Stimulated activated CD8-positive, alpha-beta memory T cell treated with anti-CD3 and anti-CD28 coated beads, Interleukin-2, amount 100 ng/mL, for 1 hour (primary cell): ENCODE measurements around the gene EMX1.

Experiments
- DNase-seq, 2 donors: peaks; one replicate each; pipeline ENCODE4 v3.0.0-alpha.2; 2020; ENCODE audit warnings: low read depth in 2 of 2

Gene EMX1

DNA sequence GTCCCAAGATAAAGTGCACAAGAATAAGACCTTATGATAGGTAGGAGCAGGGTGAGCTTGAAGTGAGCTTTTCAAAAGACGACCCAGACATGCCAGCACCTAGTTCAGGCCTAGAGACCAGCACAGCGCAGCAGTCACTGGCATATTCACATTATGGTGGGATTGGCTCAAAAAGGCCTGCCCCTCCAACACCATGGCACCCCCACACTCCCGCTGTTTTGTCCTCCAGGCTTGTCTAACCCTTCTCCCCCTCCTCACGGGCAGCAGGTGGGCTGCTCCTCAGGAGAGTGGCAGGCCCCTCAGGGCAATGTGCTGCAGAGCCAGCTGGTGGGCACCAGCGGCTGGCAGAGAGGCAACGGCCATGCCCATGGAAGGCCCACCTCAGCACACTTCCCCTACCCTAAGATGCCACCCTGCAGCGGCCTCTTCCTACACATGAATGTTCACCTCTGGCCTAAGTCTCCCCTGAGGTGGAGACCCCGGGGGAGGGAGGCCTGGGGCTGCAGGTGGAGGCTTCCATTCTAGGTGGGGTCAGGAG lies 25.6 kb downstream of the EMX1 start:
- no peak for DNase-seq

DNA sequence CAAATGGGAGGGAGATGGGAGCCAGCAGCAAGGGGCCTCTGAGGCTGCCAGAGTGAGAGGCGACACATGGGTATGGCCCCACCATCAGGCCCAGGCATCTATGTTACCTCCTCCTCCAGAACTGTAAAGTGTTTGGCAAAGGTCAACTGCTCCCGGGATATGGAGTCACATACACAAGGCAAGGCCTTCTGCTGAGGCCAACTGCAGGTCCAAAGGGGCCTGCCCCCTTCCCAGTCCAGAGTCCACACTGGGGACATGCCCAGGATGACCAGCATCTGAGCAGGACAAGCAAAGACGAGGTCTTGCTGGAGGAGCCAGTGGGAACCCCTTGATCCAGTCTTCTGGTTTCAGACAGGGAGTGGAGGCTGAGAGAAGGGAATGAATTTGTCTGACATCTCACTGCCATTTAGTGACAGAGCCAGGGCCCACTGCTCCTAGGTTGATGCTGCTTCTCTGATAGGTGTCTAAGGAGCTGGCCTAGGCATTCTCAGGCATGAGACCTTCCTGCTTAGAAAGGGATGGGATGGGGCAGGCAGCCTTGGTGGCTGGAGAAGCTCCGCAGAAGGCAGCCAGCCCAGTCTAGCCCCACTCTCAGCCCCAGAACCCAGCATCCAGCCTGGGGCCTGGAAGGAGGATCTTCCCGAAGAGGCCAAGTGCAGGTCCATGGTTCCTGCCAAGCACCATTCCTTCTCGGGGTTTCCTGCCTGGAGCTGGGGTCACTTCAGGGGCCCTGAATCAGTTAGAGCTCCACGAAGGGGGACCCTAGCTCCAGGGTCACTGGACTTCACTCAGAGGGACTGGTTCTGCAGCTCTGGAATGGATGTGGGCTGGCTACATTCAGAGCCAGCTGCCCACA lies 26.4 kb downstream of the EMX1 start:
- no peak for DNase-seq

DNA sequence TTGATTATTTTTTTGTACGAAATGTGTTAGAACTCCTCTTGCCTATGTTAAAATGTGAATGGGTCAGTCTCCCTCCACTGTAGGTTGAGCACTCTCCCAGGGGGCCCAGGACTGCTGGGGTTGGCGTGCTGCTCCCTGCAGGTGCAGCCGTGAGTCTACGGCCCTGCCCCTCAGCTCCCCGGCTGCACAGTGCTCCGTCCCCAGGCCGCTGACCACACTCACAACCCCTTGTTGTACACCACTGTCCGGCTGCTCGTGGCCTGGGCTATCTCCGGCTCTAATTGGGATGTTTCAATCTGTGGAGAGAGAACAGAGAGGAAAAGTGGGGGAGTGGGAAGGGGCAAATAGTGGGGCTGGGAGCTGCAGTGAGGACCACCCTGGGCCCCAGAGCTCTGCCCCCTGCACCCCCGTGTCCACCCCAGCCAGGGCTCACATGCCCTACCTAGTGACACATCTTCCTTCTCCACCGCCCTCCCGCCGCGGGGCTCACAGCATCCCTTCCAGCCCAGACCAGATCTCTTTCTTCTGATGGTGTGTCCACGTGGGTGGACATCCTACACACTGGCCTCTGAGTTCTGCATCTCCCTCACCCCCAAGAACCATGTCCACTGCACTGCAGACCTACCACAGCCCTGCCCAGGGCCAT lies 27.6 kb downstream of the EMX1 start:
- DNase-seq, result no peak

DNA sequence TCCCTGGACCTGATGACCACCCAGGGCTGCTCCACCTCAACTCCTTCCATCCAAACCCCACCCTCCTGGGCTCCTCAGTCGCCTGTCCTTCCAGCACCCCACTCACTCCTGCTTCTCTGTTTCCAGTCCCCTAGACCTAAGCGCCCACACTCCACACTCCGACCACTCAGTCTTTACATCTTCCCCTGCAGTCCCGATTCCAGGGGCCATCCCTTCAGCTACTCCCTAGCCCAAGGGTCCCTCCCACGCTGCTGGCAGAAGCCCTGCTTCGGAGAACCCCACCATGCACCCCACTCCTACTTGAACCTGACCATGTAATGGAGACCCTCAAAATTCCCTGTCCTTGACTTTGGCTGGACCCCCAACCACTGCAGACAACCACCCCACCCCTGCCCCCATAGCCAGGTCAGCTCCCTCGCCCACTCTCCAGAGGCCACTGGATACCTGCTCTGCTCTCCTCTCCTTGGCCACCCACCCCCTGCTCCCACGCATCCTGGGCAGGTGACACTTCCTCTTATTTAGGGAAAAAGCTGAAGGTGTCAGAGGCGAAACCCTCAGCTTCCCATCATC lies 28.2 kb downstream of the EMX1 start:
- DNase-seq, result no peak

DNA sequence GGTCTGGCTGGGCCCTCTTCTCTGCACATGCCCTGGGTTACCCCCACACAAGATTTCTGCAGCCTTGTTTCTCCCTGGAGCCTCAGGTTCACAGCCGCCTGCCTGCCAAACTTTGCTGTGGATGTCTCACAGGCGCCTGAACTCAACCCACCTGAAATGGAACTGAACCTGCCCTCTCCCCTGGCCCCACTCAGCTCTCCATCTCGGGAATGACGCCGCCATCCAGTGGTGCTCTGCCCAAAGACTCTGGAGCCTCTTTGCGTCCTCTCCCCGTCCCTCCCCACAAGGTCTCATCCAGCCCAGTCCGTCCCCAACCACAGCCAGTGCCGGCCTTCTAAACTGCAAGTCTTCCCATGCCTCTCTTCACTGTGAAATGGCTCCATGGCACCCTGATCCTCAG lies 29.1 kb downstream of the EMX1 start:
- DNase-seq, result no peak

DNA sequence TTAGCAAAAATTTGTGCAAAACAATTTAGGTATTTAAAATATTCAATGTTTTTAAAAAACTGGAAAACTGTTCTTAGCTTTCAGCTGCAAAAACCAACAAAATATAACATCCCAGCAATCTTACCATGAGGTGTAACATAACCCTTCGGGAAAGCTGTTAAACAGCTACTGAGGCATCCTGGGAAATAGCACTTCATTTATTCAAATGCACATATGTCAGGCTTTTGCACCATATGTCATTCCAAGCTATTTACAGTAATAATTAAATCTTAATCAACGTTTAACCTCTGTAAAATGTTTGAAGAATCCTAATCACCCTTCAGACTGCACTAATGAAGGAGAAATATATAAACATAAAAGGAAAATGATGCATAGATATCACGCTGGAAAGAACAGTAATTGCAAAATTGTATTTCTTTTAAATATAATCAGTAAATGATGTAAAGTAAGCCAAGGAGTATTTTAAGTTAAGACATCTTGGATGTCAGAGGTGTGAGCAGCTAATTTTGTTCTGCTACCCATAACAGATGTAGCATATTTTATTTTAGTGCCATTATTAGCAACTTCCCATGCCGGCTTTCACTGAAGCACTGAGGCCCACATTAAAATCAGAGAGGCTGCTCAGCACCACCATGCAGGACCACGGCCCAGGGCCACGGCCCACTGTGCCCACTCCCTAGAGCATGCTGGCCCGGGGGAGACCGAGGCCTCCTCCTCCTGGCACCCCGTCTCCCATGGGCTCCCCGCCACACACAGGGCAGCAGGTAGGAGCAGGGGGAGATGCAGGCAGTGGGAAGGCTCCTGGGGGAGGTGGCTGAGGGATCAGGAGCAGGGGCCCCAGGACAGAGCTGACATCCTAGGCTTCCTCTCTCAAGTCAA lies 30.9 kb downstream of the EMX1 start:
- DNase-seq, result no peak

DNA sequence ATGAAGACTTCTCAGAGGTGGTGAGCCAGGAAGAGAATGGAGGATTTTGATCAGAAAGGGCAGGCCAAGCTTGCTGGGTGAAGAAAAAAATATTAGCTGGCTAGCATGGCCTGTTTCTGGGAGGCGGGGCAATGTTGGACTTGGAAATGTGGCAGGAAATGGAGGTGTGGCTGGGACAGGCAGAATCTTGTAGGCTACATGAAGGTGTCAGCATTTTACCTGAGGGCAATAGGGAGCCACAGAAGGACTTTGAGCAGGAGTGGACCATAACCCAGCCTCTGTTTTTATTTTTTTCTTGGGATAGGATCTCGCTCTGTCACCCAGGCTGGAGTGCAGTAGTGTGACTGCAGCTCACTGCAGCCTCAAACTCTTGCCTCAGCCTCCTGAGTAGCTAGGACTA lies 31.7 kb downstream of the EMX1 start:
- no peak for DNase-seq

DNA sequence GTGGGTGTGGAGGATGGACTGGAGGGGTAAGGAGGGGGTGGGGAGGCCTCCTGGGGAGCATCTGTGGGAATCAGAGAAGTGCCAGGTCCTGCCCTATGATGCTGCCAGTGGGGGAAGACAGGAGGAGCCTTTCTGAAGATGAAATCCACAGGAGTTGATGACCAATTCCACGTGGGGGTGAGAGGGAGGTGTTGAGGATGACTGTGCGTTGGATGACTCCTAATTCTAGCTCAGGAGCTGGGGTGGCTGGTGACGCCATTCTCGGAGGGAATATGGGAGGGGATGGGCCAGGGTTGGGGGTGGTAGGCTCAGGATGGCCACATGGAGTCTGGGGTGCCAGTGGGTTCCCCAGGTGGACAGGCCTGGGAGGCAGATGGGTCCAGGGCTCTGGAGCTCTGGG lies 32.3 kb downstream of the EMX1 start:
- no peak for DNase-seq

DNA sequence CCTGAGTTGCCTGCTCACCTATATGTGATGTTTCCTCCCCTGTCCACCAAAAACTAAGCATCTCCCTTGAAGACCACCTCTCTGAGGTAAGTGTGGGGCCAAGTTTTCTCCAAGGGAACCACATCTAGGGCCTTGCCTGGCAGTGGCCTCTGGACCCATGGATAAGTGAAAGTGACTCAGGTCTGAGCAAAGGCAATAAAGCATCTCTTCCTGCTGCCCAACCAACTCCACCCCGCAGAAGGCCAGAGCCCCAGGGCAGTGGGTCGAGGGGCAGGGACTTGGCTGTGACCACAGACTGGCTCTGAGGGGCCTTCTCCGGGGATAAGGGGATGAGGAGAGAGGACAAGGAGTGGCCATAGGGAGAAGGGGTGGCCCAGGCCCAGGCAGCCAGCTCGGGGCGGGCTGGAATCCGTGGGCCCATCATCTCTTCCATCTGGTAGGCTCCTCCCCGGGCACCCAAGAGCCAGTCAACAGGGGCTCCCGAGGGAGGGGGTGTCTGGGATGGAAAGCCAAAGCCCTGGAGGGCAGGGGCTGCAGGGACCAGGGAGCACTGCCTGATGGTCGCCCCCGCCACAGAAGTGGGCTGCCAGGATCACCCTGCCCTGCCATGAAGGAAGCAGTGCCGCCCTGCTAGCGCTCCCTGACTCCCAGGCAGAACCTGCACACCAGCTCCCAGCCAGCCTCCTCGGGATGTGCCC lies 33.4 kb downstream of the EMX1 start:
- no peak for DNase-seq

DNA sequence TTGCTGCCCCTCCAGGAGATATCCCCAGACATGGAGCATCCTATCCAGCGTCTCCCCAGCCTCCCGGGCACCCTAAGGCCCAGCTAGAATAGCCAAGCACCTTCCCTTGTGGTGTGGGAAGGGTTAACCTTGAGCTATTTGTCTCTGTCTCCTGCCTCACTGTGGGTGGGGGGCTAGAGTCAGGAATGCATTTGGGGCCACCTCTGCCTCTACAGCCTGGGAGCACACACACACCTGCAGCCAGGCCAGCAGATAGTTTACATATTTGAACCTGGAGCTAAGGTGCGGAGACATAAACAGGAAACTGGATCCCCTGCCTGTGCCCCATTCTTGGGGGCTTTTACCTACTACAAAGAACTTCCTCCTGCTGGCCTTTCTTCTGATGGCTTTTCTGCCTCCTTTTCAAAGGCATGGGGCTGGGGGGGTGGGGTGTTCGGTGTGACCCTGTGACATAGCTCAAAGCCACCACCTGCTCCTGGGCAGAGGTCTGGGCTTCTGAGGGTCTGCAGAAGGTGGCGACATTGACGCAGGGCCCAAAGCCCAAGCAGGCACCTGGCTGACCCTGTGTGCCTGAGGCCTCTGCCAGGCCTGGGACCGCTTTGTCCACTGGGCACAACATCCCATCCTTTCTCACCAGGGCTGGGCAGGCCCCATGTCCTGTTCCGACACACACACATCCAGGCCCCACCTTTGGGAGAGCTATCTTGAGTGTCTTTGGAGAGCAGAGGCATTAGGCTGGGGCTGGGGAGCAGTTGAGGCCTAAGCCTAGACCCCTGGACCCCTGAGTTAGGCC lies 34.2 kb downstream of the EMX1 start:
- DNase-seq, result no peak

DNA sequence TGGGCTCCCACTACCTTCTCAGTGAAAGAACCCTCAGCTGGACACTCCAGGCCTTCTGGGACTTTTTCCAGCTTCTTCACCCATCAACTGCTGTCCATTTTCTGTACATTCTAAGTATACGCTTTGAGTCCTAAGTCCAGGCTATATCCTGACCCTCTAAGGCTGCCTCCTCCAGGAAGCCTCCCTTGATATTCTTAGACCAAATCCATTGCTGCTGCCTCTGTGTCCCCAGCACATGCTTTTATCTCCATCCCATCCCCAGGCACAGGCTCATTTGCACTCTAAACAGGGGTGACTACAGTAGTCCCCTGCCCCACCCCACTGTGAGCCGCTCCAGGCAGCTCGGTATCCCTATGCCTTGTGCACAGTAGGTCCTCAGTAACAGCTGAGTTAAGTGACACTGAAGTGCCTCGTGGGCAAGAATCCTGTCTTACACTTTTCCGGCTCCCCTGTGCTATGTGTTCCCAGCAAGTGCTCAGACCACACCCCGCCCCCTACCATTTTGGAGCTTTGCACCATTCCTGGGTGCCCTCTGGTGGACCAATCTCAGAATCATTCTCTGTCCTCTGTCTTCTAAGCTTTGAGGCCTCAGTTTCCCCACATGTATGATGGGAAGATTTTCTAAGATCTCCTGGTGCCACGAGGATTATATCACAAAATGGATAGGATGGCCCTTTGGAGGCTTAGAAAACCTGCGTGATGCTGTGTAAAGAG lies 34.9 kb downstream of the EMX1 start:
- DNase-seq, result no peak

DNA sequence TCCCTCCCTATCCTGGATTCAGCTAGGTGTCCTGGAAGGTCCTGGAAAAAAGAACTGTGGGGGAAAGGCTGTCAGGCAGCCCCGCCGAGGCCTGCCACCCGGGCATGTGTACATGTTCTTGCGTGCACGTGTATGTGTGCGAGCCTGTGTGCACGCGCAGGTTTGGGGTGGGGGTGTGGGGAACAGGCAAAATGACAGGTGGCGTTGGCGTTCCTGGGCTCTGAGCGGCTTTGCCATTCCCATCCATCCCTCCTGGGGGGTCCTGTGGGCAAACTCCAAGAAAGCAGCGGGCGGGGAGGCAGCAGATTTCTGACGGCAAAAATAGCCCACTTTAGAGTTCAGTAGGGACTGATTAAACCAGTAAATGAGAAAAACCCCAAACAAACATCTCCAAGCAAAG lies 35.6 kb downstream of the EMX1 start:
- DNase-seq, result no peak

DNA sequence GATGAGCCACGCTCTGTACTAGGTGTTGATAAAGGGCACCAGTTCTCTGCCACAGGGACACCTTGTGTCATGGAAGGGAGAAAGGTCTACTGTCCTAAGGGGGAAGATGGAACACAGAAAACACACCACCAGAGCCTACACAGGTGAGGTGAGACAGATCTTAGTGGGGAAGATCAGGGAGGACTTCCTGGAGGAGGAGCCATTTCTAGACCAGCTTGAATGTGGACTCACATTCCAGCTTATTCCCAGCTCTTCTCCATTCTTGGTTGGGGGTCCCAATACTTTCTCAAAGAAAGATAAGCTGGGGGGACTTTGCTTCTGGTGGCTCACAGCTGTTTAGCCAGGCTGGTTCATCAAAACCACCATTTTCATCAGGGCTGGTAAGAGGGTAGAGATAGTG lies 36.2 kb downstream of the EMX1 start:
- DNase-seq, result no peak

DNA sequence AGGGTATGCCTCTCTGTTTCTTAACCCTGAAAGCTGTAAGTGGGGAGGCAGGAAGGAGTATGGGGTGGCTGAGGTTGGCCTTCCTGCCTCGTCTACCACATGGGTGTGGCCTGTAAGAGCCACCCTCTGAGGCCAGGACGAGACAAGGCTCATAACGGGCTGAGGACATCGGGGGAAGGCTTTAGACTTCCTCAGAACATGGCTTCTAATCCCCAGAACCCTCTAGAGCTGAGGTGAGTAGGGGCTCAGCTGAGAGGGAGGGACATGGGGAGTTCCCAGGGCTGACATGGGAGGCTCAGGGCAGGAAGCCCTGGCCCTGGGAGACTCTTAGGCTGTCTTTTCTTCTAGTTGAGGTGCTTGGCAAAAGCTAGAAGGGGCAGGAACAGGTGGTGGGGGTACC lies 36.7 kb downstream of the EMX1 start:
- DNase-seq, result no peak

DNA sequence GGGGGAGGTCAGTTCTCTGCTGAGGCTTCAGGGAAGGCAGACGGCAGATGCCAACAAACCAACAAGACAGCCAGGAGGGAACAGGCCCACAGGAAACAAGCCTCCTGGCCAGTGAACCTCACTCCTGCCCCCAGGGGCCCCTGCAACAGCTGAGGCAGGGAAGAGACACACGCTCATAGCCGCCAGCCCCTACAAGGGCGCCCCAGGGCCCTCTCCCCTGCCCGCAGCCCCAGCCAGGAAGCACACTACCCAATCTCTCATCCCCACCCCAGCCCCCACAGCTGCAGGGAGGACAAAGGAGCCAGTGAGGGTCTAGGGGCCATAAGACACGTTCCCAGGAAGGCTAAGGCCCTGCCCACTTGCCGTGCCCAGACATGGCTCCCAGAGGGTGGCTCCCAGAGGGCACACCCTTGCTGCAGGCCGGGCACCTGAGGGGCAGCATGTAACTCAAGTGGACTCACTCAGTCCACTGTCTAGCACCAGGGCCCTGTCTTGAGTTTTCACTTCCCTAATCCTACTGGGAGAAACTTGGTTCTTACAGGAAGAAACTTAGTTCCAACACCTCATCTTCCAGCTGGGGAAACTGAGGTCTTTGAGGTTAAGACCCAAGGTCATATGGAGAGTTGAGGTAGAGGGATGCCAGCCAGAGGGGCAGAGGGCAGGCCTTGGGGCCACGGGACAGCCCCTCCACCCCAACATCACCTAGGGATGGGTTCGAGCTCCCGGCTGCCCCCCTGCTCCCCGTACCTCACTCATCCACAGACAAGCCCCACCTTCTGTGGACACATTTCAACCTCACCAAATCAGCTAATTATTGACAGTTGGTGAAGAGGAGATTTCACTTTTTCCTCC lies 37.3 kb downstream of the EMX1 start:
- no peak for DNase-seq

DNA sequence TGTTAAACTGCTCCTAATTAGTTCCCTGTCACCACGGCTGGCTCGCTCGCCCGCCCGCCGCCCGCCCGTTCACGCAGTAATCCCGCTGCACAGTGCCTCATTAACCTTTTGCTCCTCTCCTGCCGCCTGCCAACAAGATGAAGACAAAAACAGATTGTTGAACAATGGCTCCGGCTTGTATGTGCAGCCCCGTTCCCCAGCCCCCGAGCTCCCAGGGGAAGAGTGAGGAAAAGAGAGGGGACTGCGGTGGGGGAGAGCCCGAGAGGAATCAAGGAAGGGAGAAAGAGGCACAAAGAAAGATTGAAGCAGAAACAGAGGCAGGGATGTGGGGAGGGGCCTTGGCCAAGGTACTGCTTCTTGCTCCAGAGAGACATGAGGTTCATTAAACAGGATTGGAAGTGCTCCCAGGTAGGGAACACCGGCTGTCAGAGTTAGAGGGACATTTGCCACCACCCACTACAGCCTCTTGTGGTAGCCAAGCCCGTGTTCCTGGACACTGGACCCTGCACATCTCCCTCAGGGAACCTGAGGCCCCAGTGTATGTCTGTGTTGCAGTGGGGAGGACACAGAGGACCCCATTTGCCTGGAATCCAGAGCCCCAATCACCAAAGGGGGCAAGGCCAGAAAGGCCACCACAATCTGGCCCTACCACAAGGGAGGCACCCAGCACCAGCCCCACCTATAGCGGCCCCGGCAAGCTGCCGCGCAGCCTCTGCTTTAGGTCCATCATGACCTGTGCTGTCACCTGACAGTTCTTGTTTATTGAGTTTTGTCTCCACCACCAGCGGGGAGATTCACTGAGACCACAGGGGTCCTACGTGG lies 38.1 kb downstream of the EMX1 start:
- DNase-seq, result no peak

DNA sequence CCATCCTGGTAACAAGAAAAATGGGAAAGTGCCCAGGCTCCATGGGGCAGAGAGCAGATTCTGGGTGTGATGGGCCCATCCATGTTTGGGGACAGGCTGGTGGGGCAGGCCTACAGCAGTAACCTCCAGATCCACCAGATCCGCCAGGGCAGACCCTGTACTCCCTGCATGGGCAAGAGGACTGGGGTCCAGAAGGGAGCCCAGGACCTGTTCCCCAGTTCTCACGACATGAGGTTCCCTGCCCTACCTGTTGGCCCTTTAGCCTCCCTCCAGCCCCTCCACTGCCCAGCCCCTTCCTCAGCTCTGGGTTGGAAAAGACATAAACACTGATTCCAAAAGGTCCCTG lies 38.7 kb downstream of the EMX1 start:
- DNase-seq, result no peak

DNA sequence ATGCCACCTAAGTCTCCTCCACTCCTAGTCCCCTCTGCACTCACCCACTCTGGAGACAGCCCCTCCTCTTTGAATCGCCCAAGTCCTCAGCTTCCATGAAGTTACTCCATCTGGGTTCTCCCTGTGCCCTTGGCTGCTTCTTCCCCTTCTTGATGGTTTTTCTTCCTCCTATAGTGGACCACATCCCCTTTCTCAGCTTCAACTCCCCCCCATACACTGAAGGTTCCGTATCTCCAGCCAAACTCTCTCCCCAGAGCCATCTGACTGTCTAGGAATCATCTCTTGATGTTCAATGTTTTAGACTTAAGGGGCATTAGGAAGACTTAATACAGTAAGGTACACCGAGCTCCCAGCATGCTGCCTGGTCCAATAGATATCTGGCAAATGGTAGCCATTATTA lies 39.6 kb downstream of the EMX1 start:
- DNase-seq, result no peak
